ENCODE data around the gene RAB8B. TPM values are rescaled to one million over a fixed set of nuclear protein-coding genes. Genes with fewer than 3 reads are reported as not detected.

Gene RAB8B
- polyA plus RNA-seq, 3 donors, result 22.0 to 77.3 (median 58.9) TPM

DNA sequence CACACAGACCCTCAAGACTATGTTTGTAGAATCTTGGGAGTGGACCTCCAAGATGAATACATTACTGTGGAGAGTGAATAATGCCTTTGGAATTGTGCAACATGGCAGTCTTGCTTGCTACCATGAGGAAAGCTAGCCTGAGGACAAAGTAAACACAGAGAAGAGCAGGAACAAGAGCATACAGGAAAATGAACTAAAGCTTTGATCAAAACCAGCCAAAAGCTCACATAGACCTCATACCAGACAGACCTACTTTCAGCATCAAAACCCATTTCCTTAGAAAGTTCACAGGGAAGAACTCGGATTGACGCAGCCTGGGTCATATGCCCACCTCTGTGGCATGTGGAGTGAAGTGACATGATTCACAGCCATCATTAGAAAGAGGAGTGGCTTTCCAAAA, 3.3 kb upstream of the RAB8B start:
- H3K27me3 Mint-ChIP-seq (ENCODE audit: low read depth in 3 of 3), result peaks cover 0 to 3% (median 2%) of the 10 kb centered on the region in 3 donors
- no peaks in the 10 kb centered on the region for H3K36me3 Mint-ChIP-seq
- WGBS (ENCODE audit: insufficient coverage), result no CpG with 5 or more reads among the region's 2 CpGs
- Histone ChIP-seq H3K36me3 (replicated peaks in 1 of 2; ENCODE audit: control insufficient read depth in 1 of 2, insufficient read depth in 2 of 2, low read length in 2 of 2) (no peaks in the 10 kb centered on the region), H3K27me3 (ENCODE audit: control insufficient read depth in 2 of 2, insufficient read depth in 2 of 2, low read length in 2 of 2) (no peaks in the 10 kb centered on the region), H3K4me1 (ENCODE audit: control insufficient read depth in 1 of 2, insufficient read depth in 2 of 2, low read length in 2 of 2) (peaks cover 13 to 18% of the 10 kb centered on the region in 2 donors), H2AFZ (ENCODE audit: insufficient read depth, low read depth, low read length, poor library complexity, severe bottlenecking) (no peak overlapping the region), H3K9ac (ENCODE audit: insufficient read depth, low read length, poor library complexity, severe bottlenecking) (no peak overlapping the region), H3K79me2 (ENCODE audit: insufficient read depth, low read length) (peaks cover 18% of the 10 kb centered on the region), H3K4me3 (replicated peaks in 1 of 3; ENCODE audit: low read depth in 2 of 3, low read length in 3 of 3) (no peak overlapping the region), H4K20me1 (ENCODE audit: insufficient read depth, low read length) (peaks cover 9% of the 10 kb centered on the region), H3K4me2 (replicated peaks; ENCODE audit: extremely low read depth, low read length, poor library complexity, severe bottlenecking) (no peak overlapping the region), H3K27ac (ENCODE audit: low read depth in 1 of 2, low read length in 2 of 2) (no peak overlapping the region), H3K9me3 (replicated peaks in 1 of 2; ENCODE audit: control insufficient read depth in 1 of 2, insufficient read depth in 1 of 2, low read length in 2 of 2) (no peaks in the 10 kb centered on the region)
- peaks cover 20% of the 10 kb centered on the region for H3K4me1 Mint-ChIP-seq
- H3K27ac Mint-ChIP-seq, result peak overlapping the region in 1 of 7 donors; percentile 16
- no peak overlapping the region for H3K4me3 Mint-ChIP-seq
- intact Hi-C loops (cut with micrococcal nuclease), result loop anchor here in 1 of 2 donors (5.0 to 10.0 kb wide), 2 partner anchors 49 to 141 kb away; partner anchors contain the start of gene TPM1
- TF ChIP-seq, protein P1, sequence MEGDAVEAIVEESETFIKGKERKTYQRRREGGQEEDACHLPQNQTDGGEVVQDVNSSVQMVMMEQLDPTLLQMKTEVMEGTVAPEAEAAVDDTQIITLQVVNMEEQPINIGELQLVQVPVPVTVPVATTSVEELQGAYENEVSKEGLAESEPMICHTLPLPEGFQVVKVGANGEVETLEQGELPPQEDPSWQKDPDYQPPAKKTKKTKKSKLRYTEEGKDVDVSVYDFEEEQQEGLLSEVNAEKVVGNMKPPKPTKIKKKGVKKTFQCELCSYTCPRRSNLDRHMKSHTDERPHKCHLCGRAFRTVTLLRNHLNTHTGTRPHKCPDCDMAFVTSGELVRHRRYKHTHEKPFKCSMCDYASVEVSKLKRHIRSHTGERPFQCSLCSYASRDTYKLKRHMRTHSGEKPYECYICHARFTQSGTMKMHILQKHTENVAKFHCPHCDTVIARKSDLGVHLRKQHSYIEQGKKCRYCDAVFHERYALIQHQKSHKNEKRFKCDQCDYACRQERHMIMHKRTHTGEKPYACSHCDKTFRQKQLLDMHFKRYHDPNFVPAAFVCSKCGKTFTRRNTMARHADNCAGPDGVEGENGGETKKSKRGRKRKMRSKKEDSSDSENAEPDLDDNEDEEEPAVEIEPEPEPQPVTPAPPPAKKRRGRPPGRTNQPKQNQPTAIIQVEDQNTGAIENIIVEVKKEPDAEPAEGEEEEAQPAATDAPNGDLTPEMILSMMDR (IDR thresholded peaks at IDR 0.05), result no peak
- DNase-seq, result no peak
- peaks cover 0 to 2% (median 0%) of the 10 kb centered on the region in 7 donors for H3K9me3 Mint-ChIP-seq

DNA sequence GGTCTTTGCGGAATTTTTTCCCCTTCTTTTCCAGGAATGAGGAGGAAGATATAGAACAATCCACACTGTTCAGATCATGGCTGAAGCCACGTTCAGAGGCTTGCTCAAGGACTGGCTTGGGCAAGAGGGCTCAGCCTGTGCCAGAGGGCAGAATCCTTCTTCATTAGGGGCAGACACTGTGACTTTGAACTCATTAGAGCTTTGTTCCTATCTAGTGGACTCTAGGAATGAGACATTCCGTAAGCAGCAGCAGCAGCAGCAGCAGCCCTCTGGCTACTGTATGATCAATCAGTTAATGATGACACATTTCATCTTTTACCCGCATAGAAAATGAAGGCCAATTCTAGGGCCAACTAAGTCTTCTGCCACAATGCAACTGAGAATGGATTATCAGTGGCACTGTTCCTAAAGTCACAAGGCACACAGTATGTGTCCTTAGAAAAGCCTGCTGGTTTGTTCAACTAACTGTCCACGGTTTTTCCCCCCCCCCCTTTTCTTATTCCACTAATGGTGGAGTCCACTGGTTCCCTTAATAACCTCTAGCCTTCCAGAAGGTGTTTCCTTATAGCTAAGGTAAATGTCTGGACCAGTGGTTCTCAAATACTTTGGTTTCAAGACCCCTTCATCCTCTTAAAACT, 1.7 kb upstream of the RAB8B start:
- Histone ChIP-seq H3K4me2 (replicated peaks; ENCODE audit: extremely low read depth, low read length, poor library complexity, severe bottlenecking) (no peak overlapping the region), H3K36me3 (replicated peaks in 1 of 2; ENCODE audit: control insufficient read depth in 1 of 2, insufficient read depth in 2 of 2, low read length in 2 of 2) (no peaks in the 10 kb centered on the region), H3K27me3 (ENCODE audit: control insufficient read depth in 2 of 2, insufficient read depth in 2 of 2, low read length in 2 of 2) (no peaks in the 10 kb centered on the region), H2AFZ (ENCODE audit: insufficient read depth, low read depth, low read length, poor library complexity, severe bottlenecking) (no peak overlapping the region), H3K27ac (ENCODE audit: low read depth in 1 of 2, low read length in 2 of 2) (no peak overlapping the region), H3K9me3 (replicated peaks in 1 of 2; ENCODE audit: control insufficient read depth in 1 of 2, insufficient read depth in 1 of 2, low read length in 2 of 2) (no peaks in the 10 kb centered on the region), H3K4me3 (replicated peaks in 1 of 3; ENCODE audit: low read depth in 2 of 3, low read length in 3 of 3) (no peak overlapping the region), H4K20me1 (ENCODE audit: insufficient read depth, low read length) (peaks cover 22% of the 10 kb centered on the region), H3K4me1 (ENCODE audit: control insufficient read depth in 1 of 2, insufficient read depth in 2 of 2, low read length in 2 of 2) (peaks cover 29 to 34% of the 10 kb centered on the region in 2 donors), H3K79me2 (ENCODE audit: insufficient read depth, low read length) (peaks cover 34% of the 10 kb centered on the region), H3K9ac (ENCODE audit: insufficient read depth, low read length, poor library complexity, severe bottlenecking) (no peak overlapping the region)
- no peak overlapping the region for H3K27ac Mint-ChIP-seq
- no peak for DNase-seq
- peaks cover 0 to 2% (median 0%) of the 10 kb centered on the region in 7 donors for H3K9me3 Mint-ChIP-seq
- intact Hi-C loops (cut with micrococcal nuclease), result loop anchor here in 1 of 2 donors (5.0 to 10.0 kb wide), 2 partner anchors 50 to 143 kb away; partner anchors contain the start of gene TPM1
- WGBS (ENCODE audit: insufficient coverage), result 89% methylated on average over 2 of the region's 5 CpGs
- peaks cover 32% of the 10 kb centered on the region for H3K4me1 Mint-ChIP-seq
- H3K36me3 Mint-ChIP-seq, result peaks cover 6% of the 10 kb centered on the region in 2 donors
- no peak overlapping the region for H3K4me3 Mint-ChIP-seq
- TF ChIP-seq, protein P1 (IDR thresholded peaks at IDR 0.05), result no peak
- peaks cover 0 to 3% (median 2%) of the 10 kb centered on the region in 3 donors for H3K27me3 Mint-ChIP-seq (ENCODE audit: low read depth in 3 of 3)
